ENCODE results near the gene TMEM59L.

DNA sequence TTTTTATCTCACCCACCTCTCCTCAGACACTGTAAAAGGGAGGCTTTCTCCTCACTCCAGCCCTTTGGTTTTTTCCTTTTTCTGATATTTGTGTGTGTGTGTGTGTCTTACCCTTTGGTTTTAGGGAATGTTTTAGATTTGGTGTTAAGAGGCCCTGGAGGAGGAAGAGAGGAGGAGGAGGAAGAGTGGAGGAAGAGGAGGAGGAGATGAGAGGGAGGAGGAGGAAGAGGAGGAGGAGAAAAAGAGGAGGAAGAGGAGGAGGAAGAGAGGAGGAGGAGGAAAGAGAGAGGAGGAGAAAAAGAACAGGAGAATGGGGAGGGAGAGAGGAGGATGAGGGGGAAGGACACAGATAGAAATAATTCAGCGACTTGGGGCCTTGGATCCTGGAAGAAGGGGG, 34.7 kb downstream of the TMEM59L start:
- TF ChIP-seq MAFG (CRISPR knock-in tag; IDR thresholded peaks at IDR 0.05) (no peak), RAD51 (IDR thresholded peaks at IDR 0.05; ENCODE audit: borderline replicate concordance) (no peak), KDM5A (IDR thresholded peaks at IDR 0.05; ENCODE audit: borderline replicate concordance, low read length) (no peak), ZNF207 (IDR thresholded peaks at IDR 0.05; ENCODE audit: borderline replicate concordance) (no peak), TP53 (CRISPR knock-in tag; conservative IDR thresholded peaks at IDR 0.05) (no peak), SRY (CRISPR knock-in tag; IDR thresholded peaks at IDR 0.05) (no peak), TBP (CRISPR knock-in tag; IDR thresholded peaks at IDR 0.05) (no peak)
- TF ChIP-seq, protein P1, sequence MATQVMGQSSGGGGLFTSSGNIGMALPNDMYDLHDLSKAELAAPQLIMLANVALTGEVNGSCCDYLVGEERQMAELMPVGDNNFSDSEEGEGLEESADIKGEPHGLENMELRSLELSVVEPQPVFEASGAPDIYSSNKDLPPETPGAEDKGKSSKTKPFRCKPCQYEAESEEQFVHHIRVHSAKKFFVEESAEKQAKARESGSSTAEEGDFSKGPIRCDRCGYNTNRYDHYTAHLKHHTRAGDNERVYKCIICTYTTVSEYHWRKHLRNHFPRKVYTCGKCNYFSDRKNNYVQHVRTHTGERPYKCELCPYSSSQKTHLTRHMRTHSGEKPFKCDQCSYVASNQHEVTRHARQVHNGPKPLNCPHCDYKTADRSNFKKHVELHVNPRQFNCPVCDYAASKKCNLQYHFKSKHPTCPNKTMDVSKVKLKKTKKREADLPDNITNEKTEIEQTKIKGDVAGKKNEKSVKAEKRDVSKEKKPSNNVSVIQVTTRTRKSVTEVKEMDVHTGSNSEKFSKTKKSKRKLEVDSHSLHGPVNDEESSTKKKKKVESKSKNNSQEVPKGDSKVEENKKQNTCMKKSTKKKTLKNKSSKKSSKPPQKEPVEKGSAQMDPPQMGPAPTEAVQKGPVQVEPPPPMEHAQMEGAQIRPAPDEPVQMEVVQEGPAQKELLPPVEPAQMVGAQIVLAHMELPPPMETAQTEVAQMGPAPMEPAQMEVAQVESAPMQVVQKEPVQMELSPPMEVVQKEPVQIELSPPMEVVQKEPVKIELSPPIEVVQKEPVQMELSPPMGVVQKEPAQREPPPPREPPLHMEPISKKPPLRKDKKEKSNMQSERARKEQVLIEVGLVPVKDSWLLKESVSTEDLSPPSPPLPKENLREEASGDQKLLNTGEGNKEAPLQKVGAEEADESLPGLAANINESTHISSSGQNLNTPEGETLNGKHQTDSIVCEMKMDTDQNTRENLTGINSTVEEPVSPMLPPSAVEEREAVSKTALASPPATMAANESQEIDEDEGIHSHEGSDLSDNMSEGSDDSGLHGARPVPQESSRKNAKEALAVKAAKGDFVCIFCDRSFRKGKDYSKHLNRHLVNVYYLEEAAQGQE (IDR thresholded peaks at IDR 0.05; ENCODE audit: borderline replicate concordance in 1 of 2, low read depth in 1 of 2, low read length in 2 of 2), result no peak
